HG03060 (cell line): ENCODE results near the gene BAG3.
"Not testable (repeated sequence)": the region's sequence is repeated elsewhere in the genome, so short reads cannot be mapped to it uniquely, and the experiment has no call there.

Source experiments
- ATAC-seq: cut with Tn5 transposase; IDR thresholded peaks from one replicate; pipeline ENCODE4 v1.9.1; 2021; ENCODE audit warnings: low read depth, moderate number of reproducible peaks; ENCODE audit not compliant: unreplicated experiment

The BAG3 gene

GRCh38 chr10:119687192-119688032 is 36.2 kb downstream of the BAG3 start:
- no peak for ATAC-seq

GRCh38 chr10:119688033-119688508 is 36.9 kb downstream of the BAG3 start:
- no peak for ATAC-seq

GRCh38 chr10:119689016-119689580 is 37.9 kb downstream of the BAG3 start:
- no peak for ATAC-seq

GRCh38 chr10:119691726-119692125 is 40.5 kb downstream of the BAG3 start:
- no peak for ATAC-seq

GRCh38 chr10:119693262-119693957 is 42.2 kb downstream of the BAG3 start:
- ATAC-seq, result no peak

- ATAC-seq, result no peak
These were observed 43.4 kb downstream of the BAG3 start for GRCh38 chr10:119694608-119695007.

GRCh38 chr10:119700321-119700954 is 49.3 kb downstream of the BAG3 start:
- ATAC-seq, result peak; percentile 71

GRCh38 chr10:119701861-119702260 is 50.7 kb downstream of the BAG3 start:
- ATAC-seq, result no peak

- no peak for ATAC-seq
These were observed 51.4 kb downstream of the BAG3 start for GRCh38 chr10:119702583-119702982.

- ATAC-seq, result no peak
These were observed 52.8 kb downstream of the BAG3 start for GRCh38 chr10:119703903-119704508.

- peak; percentile 60 for ATAC-seq
These were observed 54.3 kb downstream of the BAG3 start for GRCh38 chr10:119705434-119705831.

- no peak for ATAC-seq
These were observed 55.5 kb downstream of the BAG3 start for GRCh38 chr10:119706521-119707278.

- not testable (repeated sequence) for ATAC-seq
These were observed 56.2 kb downstream of the BAG3 start for GRCh38 chr10:119707331-119707730.

GRCh38 chr10:119710935-119711334 is 59.8 kb downstream of the BAG3 start:
- not testable (repeated sequence) for ATAC-seq

GRCh38 chr10:119713744-119714483 is 62.7 kb downstream of the BAG3 start:
- ATAC-seq, result no peak

- no peak for ATAC-seq
These were observed 63.3 kb downstream of the BAG3 start for GRCh38 chr10:119714484-119714816.

GRCh38 chr10:119715628-119716505 is 64.7 kb downstream of the BAG3 start:
- ATAC-seq, result no peak

GRCh38 chr10:119723161-119723560 is 72.0 kb downstream of the BAG3 start:
- ATAC-seq, result no peak
